Muscle of leg (tissue), 11 donors: ENCODE measurements around the gene CFAP299. TPM values are rescaled to one million over a fixed set of nuclear protein-coding genes. Genes with fewer than 3 reads are reported as not detected.
"Not testable (repeated sequence)": the region's sequence is repeated elsewhere in the genome, so short reads cannot be mapped to it uniquely, and the experiment has no call there.

Experiments
- DNase-seq: peaks from one replicate; pipeline ENCODE4 v3.0.0; 2013
- H3K27ac ChIP-seq: one replicate; pipeline ENCODE4 v1.5.1; 2013; ENCODE audit warnings: mild to moderate bottlenecking, low read length, control low read depth
- H3K27me3 ChIP-seq: one replicate; pipeline ENCODE4 v1.6.1; 2013; ENCODE audit warnings: low read length; ENCODE audit not compliant: control insufficient read depth, insufficient read depth
- H3K36me3 ChIP-seq: one replicate; pipeline ENCODE4 v1.6.1; 2013; ENCODE audit warnings: low read length; ENCODE audit not compliant: control insufficient read depth, insufficient read depth
- H3K4me1 ChIP-seq: one replicate; pipeline ENCODE4 v1.6.1; 2013; ENCODE audit warnings: low read length; ENCODE audit not compliant: control insufficient read depth, insufficient read depth
- H3K4me3 ChIP-seq: one replicate; pipeline ENCODE4 v1.5.1; 2013; ENCODE audit warnings: low read length, control low read depth
- H3K9me3 ChIP-seq: replicated peaks from 2 replicates; pipeline ENCODE4 v1.6.1; 2013; ENCODE audit warnings: low read depth, low read length; ENCODE audit not compliant: control insufficient read depth
- WGBS: methylation state at CpG from one replicate; pipeline ENCODE4 v1.1.5; 2013; ENCODE audit warnings: missing lambda C conversion rate; ENCODE audit not compliant: insufficient coverage; 5-methylcytosine and 5-hydroxymethylcytosine counted together
- polyA plus RNA-seq, 8 donors: library from polyadenylated mRNA; unstranded; fragments of 120-200 nt; gene quantifications; one replicate each; pipeline versions ENCODE4 v1.2.1 to v1.2.3, GENCODE V29; 2013; ENCODE audit warnings: inconsistent platforms in 1 of 8, low replicate concordance in 1 of 8; ENCODE audit not compliant: insufficient read length in 8 of 8, insufficient read depth in 1 of 8
- total RNA-seq: library from RNA; stranded (reverse); fragments of 120-200 nt; gene quantifications from one replicate; pipeline ENCODE4 v1.2.4, GENCODE V29; 2013

Gene CFAP299
- total and polyA plus RNA-seq, 9 donors, result 0.09 to 0.53 (median 0.35) TPM; not detected in 5

DNA sequence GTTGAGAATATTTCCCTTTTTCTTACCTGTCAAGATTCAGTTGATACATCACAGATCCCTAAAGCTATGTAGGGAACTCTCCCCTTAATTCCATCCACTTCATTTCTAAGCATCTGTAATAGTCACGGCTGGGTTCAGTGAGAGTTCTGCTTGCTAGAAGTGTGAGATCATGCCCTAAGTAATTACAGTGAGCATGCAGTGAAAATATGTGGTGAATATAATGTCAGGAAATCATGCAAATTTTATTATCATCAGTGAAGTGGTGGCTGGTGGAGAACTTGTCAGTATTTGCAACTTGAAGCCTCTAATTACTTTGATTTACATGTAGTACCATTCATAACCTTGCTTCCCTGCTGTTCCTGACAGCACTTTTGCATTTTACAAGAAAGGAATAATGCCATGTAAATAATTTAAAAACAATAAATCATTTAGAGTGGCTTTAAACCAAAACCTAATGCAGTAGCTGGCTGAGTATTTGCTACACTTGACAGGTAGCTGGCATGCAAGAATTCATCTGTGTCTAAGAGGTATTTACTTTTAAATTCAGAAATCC, 28.3 kb upstream of the CFAP299 start:
- WGBS, result no CpG with 5 or more reads among the region's 1 CpG
- H3K4me1 ChIP-seq, result no peaks in the 10 kb centered on the region
- DNase-seq, result no peak
- H3K4me3 ChIP-seq, result no peak overlapping the region
- no peaks in the 10 kb centered on the region for H3K27me3 ChIP-seq
- no peak overlapping the region for H3K27ac ChIP-seq
- H3K36me3 ChIP-seq, result no peaks in the 10 kb centered on the region
- H3K9me3 ChIP-seq, result no peaks in the 10 kb centered on the region

DNA sequence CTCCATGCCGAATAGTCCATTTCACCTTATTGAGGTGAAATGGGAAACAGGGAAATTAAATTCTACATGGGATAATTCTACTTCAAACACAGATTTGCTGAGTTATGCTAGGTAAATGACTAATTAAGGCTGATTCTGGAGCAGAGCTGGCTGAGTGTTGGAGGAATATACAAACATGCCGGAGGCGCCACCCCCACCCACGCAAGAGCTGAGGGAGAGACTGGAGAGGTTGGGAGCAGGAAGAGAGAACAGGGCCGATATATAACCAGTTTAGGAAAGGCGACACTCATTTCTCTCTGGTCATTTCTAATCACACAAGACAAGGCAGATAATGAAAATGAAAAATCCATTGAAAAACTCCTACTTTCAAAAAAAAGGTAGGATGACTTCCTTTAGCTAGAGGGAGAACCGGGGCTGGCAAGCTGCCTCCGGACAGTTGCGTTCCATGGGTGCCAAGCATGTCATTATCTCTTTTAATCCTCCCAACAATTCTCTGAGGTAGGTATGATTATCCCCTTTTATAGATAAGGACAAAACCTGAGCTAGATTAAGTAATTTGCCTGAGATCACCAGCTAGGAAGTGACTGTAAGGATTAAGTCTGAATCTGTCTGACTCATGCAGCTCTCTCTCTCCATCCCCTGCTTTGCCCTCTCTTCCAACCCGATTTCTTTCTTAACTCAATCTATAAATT, 27.6 kb upstream of the CFAP299 start:
- DNase-seq, result no peak
- Histone ChIP-seq H3K36me3 (no peaks in the 10 kb centered on the region), H3K27ac (no peak overlapping the region), H3K27me3 (no peaks in the 10 kb centered on the region), H3K4me1 (no peaks in the 10 kb centered on the region), H3K4me3 (no peak overlapping the region), H3K9me3 (no peaks in the 10 kb centered on the region)
- WGBS, result no CpG with 5 or more reads among the region's 10 CpGs

DNA sequence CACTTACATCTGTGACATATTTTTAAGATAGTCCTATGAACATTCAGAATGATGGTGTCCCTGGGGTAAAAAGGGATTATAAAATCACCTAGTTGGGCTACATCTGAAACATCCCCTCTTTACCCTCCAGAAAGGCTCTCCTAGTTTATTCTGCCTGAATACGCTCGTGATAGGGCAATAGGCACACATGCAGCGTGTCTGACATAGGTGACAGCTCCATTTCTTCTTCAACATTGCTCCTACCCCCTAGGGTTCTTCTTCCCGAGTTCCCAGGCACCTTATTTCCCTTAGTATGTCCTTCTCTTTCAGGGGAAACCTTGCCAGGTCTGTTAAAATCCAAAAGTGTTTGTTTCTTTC, 27.1 kb upstream of the CFAP299 start:
- Histone ChIP-seq H3K36me3 (no peaks in the 10 kb centered on the region), H3K27me3 (no peaks in the 10 kb centered on the region), H3K4me1 (no peaks in the 10 kb centered on the region), H3K4me3 (no peak overlapping the region), H3K9me3 (no peaks in the 10 kb centered on the region), H3K27ac (no peak overlapping the region)
- WGBS, result 65% methylated on average over 4 of the region's 4 CpGs
- no peak for DNase-seq

DNA sequence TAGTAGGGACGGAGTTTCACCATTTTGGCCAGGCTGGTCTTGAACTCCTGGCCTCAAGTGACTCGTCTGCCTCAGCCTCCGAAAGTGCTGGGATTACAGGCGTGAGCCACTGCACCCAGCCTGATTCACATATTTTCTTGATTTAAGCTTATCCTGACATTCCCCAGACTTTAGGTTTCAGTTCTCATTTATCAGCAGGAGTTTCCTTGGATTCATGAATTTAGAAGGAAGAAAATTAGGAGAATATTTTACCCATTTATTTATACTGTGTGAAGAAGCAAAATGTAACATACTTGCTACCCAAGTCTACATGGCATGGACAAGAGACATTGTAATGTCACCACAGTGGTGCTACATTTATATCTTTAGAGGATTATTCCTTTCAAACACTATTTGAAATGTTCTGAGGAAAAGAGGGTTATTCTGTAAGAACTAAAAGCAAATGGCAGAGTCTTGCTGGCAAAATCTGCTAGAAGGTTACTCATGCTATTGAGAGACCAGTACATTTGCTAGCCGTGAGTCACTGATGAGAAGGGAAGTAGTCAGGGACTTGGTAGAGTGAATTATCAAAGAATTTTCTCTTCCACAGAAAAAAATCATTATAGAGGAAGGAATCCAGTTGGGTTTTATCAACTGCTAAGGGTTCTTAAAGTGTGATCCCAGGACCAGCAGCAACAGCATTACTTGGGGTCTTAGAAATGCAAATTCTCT, 26.1 kb upstream of the CFAP299 start:
- Histone ChIP-seq H3K27me3 (no peaks in the 10 kb centered on the region), H3K27ac (no peak overlapping the region), H3K4me1 (no peaks in the 10 kb centered on the region), H3K4me3 (no peak overlapping the region), H3K36me3 (no peaks in the 10 kb centered on the region), H3K9me3 (no peaks in the 10 kb centered on the region)
- WGBS, result 100% methylated on average over 1 of the region's 5 CpGs
- DNase-seq, result no peak

DNA sequence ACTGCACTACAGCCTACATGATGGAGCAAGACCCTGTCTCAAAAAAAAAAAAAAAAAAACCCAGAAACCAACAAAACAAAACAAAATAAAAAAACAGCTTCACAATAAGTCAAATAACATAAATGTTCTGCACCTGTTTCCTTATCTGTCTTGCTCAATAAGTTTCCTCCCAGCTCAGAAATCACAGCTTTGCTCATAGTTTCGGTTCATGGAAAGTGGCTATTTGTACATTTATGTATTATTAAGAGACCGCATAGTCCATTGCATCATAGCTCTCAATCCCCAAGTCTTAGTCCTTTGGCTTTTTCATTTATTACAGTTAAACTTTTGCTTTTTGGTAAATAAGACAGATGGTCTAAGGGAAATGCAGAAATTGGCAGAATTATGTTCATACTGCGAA, 24.4 kb upstream of the CFAP299 start:
- Histone ChIP-seq H3K27ac (no peak overlapping the region), H3K27me3 (no peaks in the 10 kb centered on the region), H3K36me3 (no peaks in the 10 kb centered on the region), H3K4me1 (no peaks in the 10 kb centered on the region), H3K4me3 (no peak overlapping the region), H3K9me3 (no peaks in the 10 kb centered on the region)
- WGBS, result no CpG with 5 or more reads among the region's 3 CpGs
- DNase-seq, result no peak

DNA sequence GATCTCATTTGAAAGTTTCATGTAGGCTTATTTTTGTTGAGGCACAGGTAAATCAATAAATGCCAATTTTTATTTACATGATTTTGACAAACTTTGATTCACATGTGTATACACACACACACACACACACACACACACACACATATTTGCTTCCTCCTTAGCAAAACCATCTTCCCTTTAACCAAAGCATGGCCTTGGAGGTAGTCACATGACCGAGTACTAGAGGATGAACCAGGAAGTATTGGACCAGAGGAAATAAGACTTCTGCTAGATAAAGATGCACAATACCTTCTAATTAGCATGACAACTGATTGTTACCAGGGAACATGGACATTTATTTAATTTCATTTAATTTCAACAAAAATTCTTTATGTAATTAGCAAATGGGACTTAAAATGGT, 23.4 kb upstream of the CFAP299 start:
- WGBS, result no CpG with 5 or more reads among the region's 1 CpG
- Histone ChIP-seq H3K27ac (no peak overlapping the region), H3K4me3 (no peak overlapping the region)

DNA sequence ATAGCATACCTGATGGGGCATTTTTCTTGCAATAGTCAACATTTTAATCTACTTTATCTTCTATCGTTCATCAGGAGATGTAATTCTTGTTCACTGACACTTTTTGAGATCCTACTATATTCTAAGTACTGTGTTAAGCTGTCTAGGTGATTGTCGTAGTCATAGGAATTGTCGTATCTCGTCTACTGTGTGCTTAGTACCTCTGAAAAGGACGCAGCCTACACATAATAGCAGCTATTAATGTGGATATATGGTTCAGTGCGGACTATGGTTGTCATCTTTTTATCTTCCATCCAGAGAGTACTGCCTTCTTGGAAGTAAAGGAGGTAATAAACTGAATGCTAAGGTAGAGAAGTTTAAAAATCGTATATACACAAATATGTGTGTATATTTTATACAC, 21.9 kb upstream of the CFAP299 start:
- H3K27ac ChIP-seq, result no peak overlapping the region
- no peak overlapping the region for H3K4me3 ChIP-seq
- no peaks in the 10 kb centered on the region for H3K27me3 ChIP-seq
- H3K4me1 ChIP-seq, result no peaks in the 10 kb centered on the region
- WGBS, result no CpG with 5 or more reads among the region's 7 CpGs
- no peaks in the 10 kb centered on the region for H3K36me3 ChIP-seq
- H3K9me3 ChIP-seq, result no peaks in the 10 kb centered on the region
- no peak for DNase-seq

More for the DNA sequence above, 23.4 kb upstream of the CFAP299 start:
- Histone ChIP-seq H3K36me3 (no peaks in the 10 kb centered on the region), H3K9me3 (no peaks in the 10 kb centered on the region), H3K4me1 (no peaks in the 10 kb centered on the region), H3K27me3 (no peaks in the 10 kb centered on the region)
- no peak for DNase-seq

DNA sequence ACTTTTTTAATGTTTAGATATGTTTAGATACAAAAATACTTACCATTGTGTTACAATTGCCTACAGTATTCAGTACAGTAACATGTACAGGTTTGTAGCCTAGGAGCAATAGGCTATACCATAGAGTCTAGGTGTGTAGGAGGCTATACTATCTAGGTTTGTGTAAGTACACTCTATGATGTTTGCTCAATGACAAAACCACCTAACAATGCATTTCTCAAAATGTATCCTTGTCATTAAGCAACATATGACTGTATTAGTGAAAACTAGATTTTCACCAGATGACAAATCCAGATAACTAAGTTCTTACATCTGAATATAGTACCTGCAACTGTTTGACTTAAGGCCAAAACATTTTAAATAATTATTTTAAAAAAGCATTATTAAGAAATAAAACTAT, 19.7 kb upstream of the CFAP299 start:
- not testable (repeated sequence) for H3K27ac ChIP-seq, H3K4me1 ChIP-seq, H3K27me3 ChIP-seq, DNase-seq, H3K36me3 ChIP-seq, H3K4me3 ChIP-seq, H3K9me3 ChIP-seq

DNA sequence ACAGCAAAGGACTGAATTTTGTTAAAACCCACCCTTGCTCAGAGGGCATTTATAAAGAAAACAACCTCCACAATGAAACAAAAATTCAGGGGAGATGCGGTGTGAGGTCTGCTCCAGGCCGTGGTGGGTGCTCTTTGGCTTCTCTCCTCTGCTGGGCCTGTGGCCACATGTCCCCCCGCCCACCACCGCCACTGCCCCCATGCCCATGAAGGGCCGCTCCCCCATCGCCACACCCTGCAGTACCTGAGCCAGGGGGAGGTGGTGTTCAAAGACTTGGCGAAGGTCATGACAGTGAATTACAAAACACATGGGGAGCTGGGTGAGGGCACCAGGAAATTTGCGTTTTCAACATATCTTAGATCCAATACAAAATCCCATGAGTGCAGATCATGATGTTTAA, 14.2 kb upstream of the CFAP299 start:
- Histone ChIP-seq H3K36me3 (no peaks in the 10 kb centered on the region), H3K27me3 (no peaks in the 10 kb centered on the region), H3K4me3 (no peak overlapping the region), H3K4me1 (no peaks in the 10 kb centered on the region), H3K9me3 (no peaks in the 10 kb centered on the region), H3K27ac (no peak overlapping the region)
- DNase-seq, result no peak
- WGBS, result no CpG with 5 or more reads among the region's 8 CpGs

DNA sequence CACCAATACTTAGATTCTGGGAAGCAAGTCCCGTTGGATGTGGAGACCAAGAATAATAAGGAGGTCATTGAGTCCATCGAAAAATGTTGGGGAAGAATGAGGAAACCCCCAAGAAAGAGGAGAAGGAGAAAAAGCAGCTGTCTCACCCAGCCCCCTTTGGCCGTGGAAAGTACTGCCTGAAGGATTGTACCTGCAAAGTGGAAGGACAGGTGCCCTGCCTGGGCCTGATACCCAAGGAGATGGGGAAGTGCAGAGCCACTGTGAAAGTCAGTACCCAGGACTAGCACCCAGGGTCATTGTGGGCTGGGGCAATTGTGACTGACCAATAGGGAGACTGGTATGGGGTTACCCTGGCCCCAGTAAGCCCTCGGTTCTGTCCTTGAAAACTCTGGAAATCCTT, 13.8 kb upstream of the CFAP299 start:
- 60% methylated on average over 2 of the region's 4 CpGs for WGBS
- no peak overlapping the region for H3K4me3 ChIP-seq
- H3K9me3 ChIP-seq, result no peaks in the 10 kb centered on the region
- H3K4me1 ChIP-seq, result no peaks in the 10 kb centered on the region
- H3K27me3 ChIP-seq, result no peaks in the 10 kb centered on the region
- no peaks in the 10 kb centered on the region for H3K36me3 ChIP-seq
- no peak overlapping the region for H3K27ac ChIP-seq
- DNase-seq, result no peak
